ENCODE data around the gene ZNF668. TPM values are rescaled to one million over a fixed set of nuclear protein-coding genes. Genes with fewer than 3 reads are reported as not detected.
"Not testable (repeated sequence)": the region's sequence is repeated elsewhere in the genome, so short reads cannot be mapped to it uniquely, and the experiment has no call there.

The ZNF668 gene
- total and polyA plus RNA-seq, 8 donors, result 5.7 to 14.2 (median 10.0) TPM; not detected in 1

- WGBS, 5 donors, result 63 to 71% (median 67%) methylated on average over 6 of the region's 6 CpGs
- H3K4me3 ChIP-seq, result no peak overlapping the region
- intact Hi-C loops (cut with DNase I; ENCODE audit: low total_unique reads), result no loop called here
- H3K4me1 ChIP-seq, result peaks cover 0 to 1% (median under 1%) of the 10 kb centered on the region in 4 donors
- DNase-seq, result peak in 1 of 2 donors; percentile 33
- H3K27ac ChIP-seq, result no peak overlapping the region
- H3K9me3 ChIP-seq, result no peaks in the 10 kb centered on the region
- H3K36me3 ChIP-seq, result no peaks in the 10 kb centered on the region
- peaks cover under 1 to 51% (median 15%) of the 10 kb centered on the region in 3 donors for H3K27me3 ChIP-seq
- TF ChIP-seq POLR2A (IDR thresholded peaks at IDR 0.05), result no peak
- TF ChIP-seq, protein P1, sequence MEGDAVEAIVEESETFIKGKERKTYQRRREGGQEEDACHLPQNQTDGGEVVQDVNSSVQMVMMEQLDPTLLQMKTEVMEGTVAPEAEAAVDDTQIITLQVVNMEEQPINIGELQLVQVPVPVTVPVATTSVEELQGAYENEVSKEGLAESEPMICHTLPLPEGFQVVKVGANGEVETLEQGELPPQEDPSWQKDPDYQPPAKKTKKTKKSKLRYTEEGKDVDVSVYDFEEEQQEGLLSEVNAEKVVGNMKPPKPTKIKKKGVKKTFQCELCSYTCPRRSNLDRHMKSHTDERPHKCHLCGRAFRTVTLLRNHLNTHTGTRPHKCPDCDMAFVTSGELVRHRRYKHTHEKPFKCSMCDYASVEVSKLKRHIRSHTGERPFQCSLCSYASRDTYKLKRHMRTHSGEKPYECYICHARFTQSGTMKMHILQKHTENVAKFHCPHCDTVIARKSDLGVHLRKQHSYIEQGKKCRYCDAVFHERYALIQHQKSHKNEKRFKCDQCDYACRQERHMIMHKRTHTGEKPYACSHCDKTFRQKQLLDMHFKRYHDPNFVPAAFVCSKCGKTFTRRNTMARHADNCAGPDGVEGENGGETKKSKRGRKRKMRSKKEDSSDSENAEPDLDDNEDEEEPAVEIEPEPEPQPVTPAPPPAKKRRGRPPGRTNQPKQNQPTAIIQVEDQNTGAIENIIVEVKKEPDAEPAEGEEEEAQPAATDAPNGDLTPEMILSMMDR (IDR thresholded peaks at IDR 0.05), result no peak
- TF ChIP-seq EP300 (IDR thresholded peaks at IDR 0.05), result no peak
- no peak for TF ChIP-seq POLR2AphosphoS5 (IDR thresholded peaks at IDR 0.05)
Measured at GRCh38 chr16:31016018-31016417, 58.0 kb downstream of the ZNF668 start.

DNA sequence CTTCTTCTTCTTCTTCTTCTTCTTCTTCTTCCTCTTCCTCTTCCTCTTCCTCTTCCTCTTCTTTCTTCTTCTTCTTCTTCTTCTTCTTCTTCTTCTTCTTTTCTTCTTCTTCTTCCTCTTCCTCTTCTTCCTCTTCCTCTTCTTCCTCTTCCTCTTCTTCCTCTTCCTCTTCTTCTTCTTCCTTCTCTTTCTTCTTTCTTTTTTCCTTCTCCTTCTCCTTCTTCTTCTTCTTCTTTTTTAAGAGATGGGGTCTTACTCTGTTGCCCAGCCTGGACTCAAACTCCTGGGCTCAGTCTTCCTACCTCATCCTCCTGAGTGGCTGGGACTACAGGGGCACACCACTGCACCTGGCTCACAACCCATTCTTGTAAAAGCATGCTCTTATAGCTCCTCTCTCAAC lies 60.7 kb downstream of the ZNF668 start:
- DNase-seq, result not testable (repeated sequence)

DNA sequence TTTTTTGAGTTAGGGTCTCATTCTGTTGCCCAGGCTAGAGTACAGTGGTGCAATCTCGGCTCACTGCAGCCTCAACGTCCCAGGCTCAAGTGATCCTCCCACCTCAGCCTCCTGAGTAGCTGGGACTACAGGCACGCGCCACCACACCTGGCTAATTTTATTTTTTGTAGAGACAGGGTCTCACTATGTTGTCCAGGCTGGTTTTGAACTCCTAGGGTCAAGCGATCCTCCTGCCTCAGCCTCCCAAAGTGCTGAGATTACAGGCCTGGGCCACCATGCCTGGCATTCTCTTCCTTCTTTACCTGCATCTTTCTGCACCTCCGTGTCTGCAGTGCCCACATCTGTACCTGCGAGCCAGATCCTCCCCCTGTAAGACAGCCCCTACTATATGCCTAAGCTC lies 62.2 kb downstream of the ZNF668 start:
- H3K36me3 ChIP-seq; H3K4me1 ChIP-seq; H3K9me3 ChIP-seq; intact Hi-C loops (cut with DNase I; ENCODE audit: low total_unique reads); H3K27ac ChIP-seq; DNase-seq; H3K4me3 ChIP-seq: not testable (repeated sequence)
- 82 to 86% (median 85%) methylated on average over 7 of the region's 7 CpGs for WGBS, 5 donors
- H3K27me3 ChIP-seq, result peaks cover 4 to 86% (median 51%) of the 10 kb centered on the region in 3 donors

More for the DNA sequence above, 60.7 kb downstream of the ZNF668 start:
- H3K9me3 ChIP-seq; H3K36me3 ChIP-seq; H3K27ac ChIP-seq; intact Hi-C loops (cut with DNase I; ENCODE audit: low total_unique reads); H3K4me3 ChIP-seq; H3K4me1 ChIP-seq: not testable (repeated sequence)
- peaks cover 4 to 79% (median 42%) of the 10 kb centered on the region in 3 donors for H3K27me3 ChIP-seq

Other genes starting within 250 kb of the ZNF668 start
- 10 to 100 TPM; 12.2 to 44.6 (median 21.6) TPM for gene BCL7C, start 180.2 kb downstream of the ZNF668 start, total RNA-seq
- gene BCL7C, start 180.2 kb downstream of the ZNF668 start, polyA plus RNA-seq, result 10 to 100 TPM; 39.5 to 58.2 (median 48.4) TPM
- 1 to 10 TPM in 1 of 5 donors, under 1 TPM in 2, not detected in 2; 0.29 to 2.3 (median 0.55) TPM for gene CTF1, start 177.6 kb downstream of the ZNF668 start, total RNA-seq
- gene CTF1, start 177.6 kb downstream of the ZNF668 start, polyA plus RNA-seq, result 1 to 10 TPM; 2.1 to 4.5 (median 2.9) TPM
- 100 to 1,000 TPM in 1 of 5 donors, 10 to 100 TPM in 1, 1 to 10 TPM in 3; 6.7 to 252 (median 9.7) TPM for gene FBXL19, start 150.7 kb downstream of the ZNF668 start, total RNA-seq
- gene FBXL19, start 150.7 kb downstream of the ZNF668 start, polyA plus RNA-seq, result 10 to 100 TPM in 1 of 3 donors, 1 to 10 TPM in 2; 5.8 to 12.7 (median 8.2) TPM
- gene ORAI3, start 125.2 kb downstream of the ZNF668 start, total RNA-seq, result 10 to 100 TPM in 2 of 5 donors, 1 to 10 TPM in 2, not detected in 1; 6.7 to 14.0 (median 11.2) TPM
- gene ORAI3, start 125.2 kb downstream of the ZNF668 start, polyA plus RNA-seq, result 10 to 100 TPM in 2 of 3 donors, 1 to 10 TPM in 1; 7.8 to 26.0 (median 10.5) TPM
- gene SETD1A, start 116.5 kb downstream of the ZNF668 start, total RNA-seq, result 10 to 100 TPM in 3 of 5 donors, 1 to 10 TPM in 2; 4.4 to 22.2 (median 19.2) TPM
- 1 to 10 TPM; 5.2 to 7.5 (median 5.9) TPM for gene SETD1A, start 116.5 kb downstream of the ZNF668 start, polyA plus RNA-seq
- gene HSD3B7, start 89.0 kb downstream of the ZNF668 start, total RNA-seq, result 10 to 100 TPM in 3 of 5 donors, 1 to 10 TPM in 2; 2.9 to 52.7 (median 13.4) TPM
- gene HSD3B7, start 89.0 kb downstream of the ZNF668 start, polyA plus RNA-seq, result 10 to 100 TPM in 1 of 3 donors, 1 to 10 TPM in 2; 4.3 to 19.5 (median 7.3) TPM
- gene STX1B, start 63.6 kb downstream of the ZNF668 start, total RNA-seq, result under 1 TPM in 1 of 5 donors, not detected in 4; 0.55 TPM
- gene STX1B, start 63.6 kb downstream of the ZNF668 start, polyA plus RNA-seq, result under 1 TPM; 0.15 to 1.00 (median 0.78) TPM
- 100 to 1,000 TPM in 2 of 5 donors, 10 to 100 TPM in 3; 13.8 to 254 (median 60.0) TPM for gene STX4, start 40.7 kb downstream of the ZNF668 start, total RNA-seq
- 10 to 100 TPM; 59.3 to 73.9 (median 60.4) TPM for gene STX4, start 40.7 kb downstream of the ZNF668 start, polyA plus RNA-seq
- 10 to 100 TPM in 2 of 5 donors, 1 to 10 TPM in 3; 6.7 to 13.4 (median 9.0) TPM for gene ZNF646, start 182 bp upstream of the ZNF668 start, total RNA-seq
- 1 to 10 TPM; 2.1 to 5.0 (median 2.6) TPM for gene ZNF646, start 182 bp upstream of the ZNF668 start, polyA plus RNA-seq
- gene PRSS53, start 14.7 kb upstream of the ZNF668 start, total RNA-seq, result 1 to 10 TPM in 3 of 5 donors, under 1 TPM in 1, not detected in 1; 0.87 to 5.3 (median 1.9) TPM
- 1 to 10 TPM in 2 of 3 donors, under 1 TPM in 1; 0.46 to 1.3 (median 1.1) TPM for gene PRSS53, start 14.7 kb upstream of the ZNF668 start, polyA plus RNA-seq
- gene VKORC1, start 20.6 kb upstream of the ZNF668 start, total RNA-seq, result 100 to 1,000 TPM in 1 of 5 donors, 10 to 100 TPM in 4; 20.1 to 191 (median 35.0) TPM
- 10 to 100 TPM; 53.2 to 90.8 (median 62.9) TPM for gene VKORC1, start 20.6 kb upstream of the ZNF668 start, polyA plus RNA-seq
- 100 to 1,000 TPM in 1 of 5 donors, 10 to 100 TPM in 4; 11.0 to 197 (median 58.3) TPM for gene BCKDK, start 34.1 kb upstream of the ZNF668 start, total RNA-seq
- 10 to 100 TPM; 27.4 to 40.9 (median 34.0) TPM for gene BCKDK, start 34.1 kb upstream of the ZNF668 start, polyA plus RNA-seq
- gene KAT8, start 43.4 kb upstream of the ZNF668 start, total RNA-seq, result 100 to 1,000 TPM in 1 of 5 donors, 10 to 100 TPM in 4; 38.8 to 114 (median 64.9) TPM
- gene KAT8, start 43.4 kb upstream of the ZNF668 start, polyA plus RNA-seq, result 10 to 100 TPM; 45.0 to 51.4 (median 45.8) TPM
- 100 to 1,000 TPM in 2 of 5 donors, 10 to 100 TPM in 2, 1 to 10 TPM in 1; 5.8 to 176 (median 70.5) TPM for gene PRSS8, start 61.5 kb upstream of the ZNF668 start, total RNA-seq
- gene PRSS8, start 61.5 kb upstream of the ZNF668 start, polyA plus RNA-seq, result 100 to 1,000 TPM in 2 of 3 donors, 10 to 100 TPM in 1; 39.3 to 151 (median 115) TPM
- gene PRSS36, start 75.8 kb upstream of the ZNF668 start, total RNA-seq, result 10 to 100 TPM in 1 of 5 donors, 1 to 10 TPM in 1, under 1 TPM in 1, not detected in 2; 0.87 to 26.3 (median 2.6) TPM
- gene PRSS36, start 75.8 kb upstream of the ZNF668 start, polyA plus RNA-seq, result 1 to 10 TPM; 2.1 to 4.0 (median 2.9) TPM
- gene FUS, start 105.9 kb upstream of the ZNF668 start, total RNA-seq, result 100 to 1,000 TPM in 2 of 5 donors, 10 to 100 TPM in 3; 41.1 to 133 (median 60.3) TPM
- 100 to 1,000 TPM; 130 to 175 (median 135) TPM for gene FUS, start 105.9 kb upstream of the ZNF668 start, polyA plus RNA-seq
- 100 to 1,000 TPM in 1 of 5 donors, 10 to 100 TPM in 4; 10.5 to 484 (median 29.8) TPM for gene PYCARD, start 128.5 kb upstream of the ZNF668 start, total RNA-seq
- 10 to 100 TPM; 35.7 to 64.9 (median 49.9) TPM for gene PYCARD, start 128.5 kb upstream of the ZNF668 start, polyA plus RNA-seq
- gene TRIM72, start 139.9 kb upstream of the ZNF668 start, total RNA-seq, result under 1 TPM in 1 of 5 donors, not detected in 4; under 0.01 TPM
- gene TRIM72, start 139.9 kb upstream of the ZNF668 start, polyA plus RNA-seq, result under 1 TPM in 2 of 3 donors, not detected in 1; 0.10 to 0.15 TPM
- not detected for gene PYDC1, start 142.9 kb upstream of the ZNF668 start, total RNA-seq
- gene PYDC1, start 142.9 kb upstream of the ZNF668 start, polyA plus RNA-seq, result not detected
- gene ITGAM, start 185.7 kb upstream of the ZNF668 start, total RNA-seq, result 100 to 1,000 TPM in 2 of 5 donors, 1 to 10 TPM in 3; 1.8 to 145 (median 7.2) TPM
- gene ITGAM, start 185.7 kb upstream of the ZNF668 start, polyA plus RNA-seq, result 1 to 10 TPM; 1.2 to 3.8 (median 2.6) TPM

All from stomach (tissue), 9 donors.